Measurements from ENCODE around the gene GINS3.

The GINS3 gene

DNA sequence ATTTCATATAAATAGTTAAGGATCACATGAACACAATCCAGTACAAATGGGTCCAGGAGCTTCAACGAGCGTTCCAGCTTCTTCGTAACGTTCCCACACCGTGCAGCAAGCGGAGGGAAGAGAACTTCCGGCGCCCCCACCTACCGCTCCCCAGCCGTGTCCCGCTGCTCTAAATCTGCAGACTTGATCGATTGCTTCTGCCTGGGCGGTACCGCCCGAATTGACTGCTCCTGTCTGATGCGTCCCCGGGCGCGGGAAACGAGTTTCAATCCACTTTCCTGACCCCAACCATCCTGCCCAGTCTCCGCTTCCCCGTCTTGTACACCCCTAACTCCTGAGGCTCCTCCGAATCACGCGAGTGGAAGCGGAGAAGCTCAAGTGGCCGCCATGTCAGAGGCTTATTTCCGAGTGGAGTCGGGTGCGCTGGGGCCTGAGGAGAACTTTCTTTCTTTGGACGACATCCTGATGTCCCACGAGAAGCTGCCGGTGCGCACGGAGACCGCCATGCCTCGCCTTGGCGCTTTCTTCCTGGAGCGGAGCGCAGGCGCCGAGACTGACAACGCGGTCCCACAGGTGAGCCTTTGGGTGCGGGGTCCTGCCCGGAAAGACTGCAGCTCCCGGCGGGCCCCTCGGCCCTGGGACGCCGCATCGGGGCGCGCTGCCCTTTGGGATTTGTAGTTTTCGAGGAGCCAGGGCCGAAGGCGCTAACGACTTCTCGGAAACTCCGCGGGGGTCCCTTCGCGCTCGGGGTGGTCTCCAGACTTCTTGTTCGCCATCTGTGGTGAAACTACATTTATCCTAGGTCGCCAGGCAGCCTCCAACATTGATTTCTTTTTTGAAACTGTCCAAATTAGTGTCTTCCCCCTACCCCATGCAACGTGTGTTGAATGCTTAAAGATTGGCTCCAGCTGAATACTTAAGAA is at the start of gene GINS3:
Gene GINS3 (plus strand): TSS at position 257 of the 923 bp plus-strand sequence. CDS start 131 bp downstream, at position 388.
- DNase-seq: peak; percentile 95

DNA sequence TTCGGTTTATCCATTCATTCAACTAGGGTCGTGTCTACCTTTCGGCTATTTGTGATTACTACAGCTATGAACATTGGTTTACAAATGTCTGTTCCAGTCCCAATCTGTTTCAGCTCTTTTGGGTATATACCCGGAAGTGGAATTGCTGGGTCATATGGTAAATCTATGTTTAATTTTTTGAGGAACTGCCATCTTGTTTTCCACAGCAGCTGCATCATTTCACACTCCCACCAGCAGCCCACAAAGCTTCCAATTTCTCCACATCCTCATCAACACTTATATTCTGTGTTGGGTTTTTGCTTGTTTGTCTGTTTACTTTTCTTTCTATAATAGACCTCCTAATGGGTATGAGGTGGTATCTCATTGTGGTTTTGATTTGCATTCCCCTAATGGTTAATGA is 48.7 kb upstream of the GINS3 start:
- no peak for DNase-seq

DNA sequence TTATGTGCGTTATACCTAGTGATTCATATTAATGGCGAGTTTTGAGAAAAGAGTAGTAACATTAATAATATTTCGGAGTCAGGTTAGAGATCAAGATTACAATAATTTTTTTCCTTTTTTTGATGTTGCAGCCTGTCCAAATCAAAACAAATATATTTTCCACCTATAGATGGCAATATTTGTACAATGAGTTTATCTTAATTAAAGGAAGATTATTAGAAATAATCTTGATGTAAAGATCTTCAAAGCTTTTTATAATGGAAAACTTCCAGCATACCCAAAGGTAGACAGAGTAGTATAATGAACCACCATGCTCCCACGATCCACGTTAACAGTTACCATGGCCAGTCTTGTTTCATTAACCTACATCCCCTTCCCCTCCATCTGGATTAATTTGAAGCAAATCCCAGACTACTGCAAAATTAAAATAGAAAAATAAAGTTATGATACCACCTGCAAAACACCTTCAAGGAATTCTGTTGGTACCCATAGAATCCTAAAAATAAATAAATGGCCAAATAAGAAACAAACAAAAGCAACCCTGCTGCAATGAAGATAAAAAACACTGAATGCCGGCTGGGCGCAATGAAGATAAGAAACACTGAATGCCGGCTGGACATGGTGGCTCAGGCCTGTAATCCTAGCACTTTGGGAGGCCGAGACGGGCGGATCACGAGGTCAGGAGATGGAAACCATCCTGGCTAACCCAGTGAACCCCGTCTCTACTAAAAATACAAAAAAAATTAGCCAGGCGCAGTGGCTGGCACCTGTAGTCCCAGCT is 46.5 kb upstream of the GINS3 start:
- peak; percentile 32 for DNase-seq

DNA sequence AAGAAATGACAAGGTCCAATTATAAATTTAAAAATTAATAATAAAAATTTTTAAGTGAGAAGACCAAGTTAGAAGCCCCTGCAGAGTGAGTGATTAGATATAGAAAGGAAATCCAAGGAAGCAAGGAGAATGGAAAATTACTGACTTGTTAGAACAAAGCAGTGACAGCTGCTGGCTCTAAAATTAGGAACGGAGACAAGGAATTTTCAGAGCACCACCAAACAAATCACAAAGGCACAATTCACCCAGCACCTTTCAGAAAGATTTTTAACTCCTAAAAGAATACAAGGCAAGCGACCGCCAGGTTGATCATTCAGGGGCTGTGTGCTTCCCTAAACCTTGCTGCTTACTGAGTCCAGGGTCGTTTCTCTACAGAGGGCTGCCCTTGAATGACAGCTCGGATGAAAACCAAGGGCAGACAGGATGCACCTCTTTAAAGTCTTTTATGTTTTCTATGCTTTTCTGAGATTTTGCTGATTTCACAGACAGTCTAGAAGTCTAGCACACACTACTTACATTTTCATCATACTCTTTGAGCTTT is 45.4 kb upstream of the GINS3 start:
- no peak for DNase-seq

DNA sequence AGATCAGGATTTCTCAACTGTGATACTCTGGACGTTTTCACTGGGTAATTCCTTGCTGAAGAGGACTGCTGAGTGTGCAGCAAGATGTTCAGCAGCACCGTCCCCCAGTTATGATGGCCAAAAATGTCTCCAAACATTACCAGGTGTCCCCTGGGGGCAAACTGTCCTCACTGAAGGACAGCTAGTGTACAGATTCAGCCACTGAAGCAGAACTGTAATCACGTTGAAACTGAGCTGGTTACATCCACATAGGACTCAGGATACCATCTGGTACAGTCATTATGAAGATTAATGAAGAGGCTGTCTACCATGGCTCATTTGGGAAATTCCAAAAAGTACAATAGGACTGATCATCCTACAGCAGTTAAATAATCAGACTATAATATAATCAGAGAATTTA is 43.3 kb upstream of the GINS3 start:
- DNase-seq: no peak

DNA sequence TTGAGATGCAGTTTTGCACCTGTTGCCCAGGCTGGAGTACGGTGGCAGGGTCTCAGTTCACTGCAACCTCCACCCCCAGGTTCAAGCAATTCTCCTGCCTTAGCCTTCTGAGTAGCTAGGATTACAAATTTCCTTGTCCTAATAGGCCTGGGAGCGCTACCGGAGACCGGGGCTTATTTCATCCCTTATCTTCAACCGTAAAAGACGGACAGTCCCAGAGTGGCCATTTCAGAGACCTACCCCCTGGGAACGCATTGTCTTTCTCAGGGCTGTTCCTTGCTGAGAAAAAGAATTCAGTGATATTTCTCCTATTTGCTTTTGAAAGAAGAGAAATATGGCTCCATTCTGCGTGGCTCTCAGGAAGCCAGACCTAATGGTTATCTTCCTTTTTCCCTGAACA is 39.6 kb upstream of the GINS3 start:
- DNase-seq: no peak

DNA sequence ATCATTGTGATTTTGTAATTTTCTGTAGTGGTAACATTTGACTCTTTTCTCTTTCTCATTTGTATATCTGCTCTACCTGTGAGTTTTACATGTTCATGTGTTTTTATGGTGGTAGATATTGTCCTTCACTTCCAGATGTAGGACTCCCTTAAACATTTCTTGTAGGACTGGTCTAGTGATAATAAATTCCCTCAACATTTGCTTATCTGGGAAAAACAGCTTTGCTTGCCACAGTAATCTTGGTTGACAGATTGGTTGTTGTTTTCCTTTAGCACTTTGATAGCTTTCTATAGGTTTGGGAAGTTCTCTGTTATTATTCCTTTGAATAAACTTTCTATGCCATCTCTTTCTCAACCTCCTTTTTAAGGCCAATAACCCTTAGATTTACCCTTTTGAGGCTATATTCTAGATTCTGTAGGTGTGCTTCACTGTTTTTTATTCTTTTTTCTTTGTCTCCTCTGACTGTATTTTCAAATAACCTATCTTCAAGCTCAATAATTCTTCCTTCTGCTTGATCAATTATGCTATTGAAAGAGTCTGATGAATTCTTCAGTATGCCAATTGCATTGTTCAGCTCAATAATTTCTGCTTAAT is 32.1 kb upstream of the GINS3 start:
- no peak for DNase-seq

DNA sequence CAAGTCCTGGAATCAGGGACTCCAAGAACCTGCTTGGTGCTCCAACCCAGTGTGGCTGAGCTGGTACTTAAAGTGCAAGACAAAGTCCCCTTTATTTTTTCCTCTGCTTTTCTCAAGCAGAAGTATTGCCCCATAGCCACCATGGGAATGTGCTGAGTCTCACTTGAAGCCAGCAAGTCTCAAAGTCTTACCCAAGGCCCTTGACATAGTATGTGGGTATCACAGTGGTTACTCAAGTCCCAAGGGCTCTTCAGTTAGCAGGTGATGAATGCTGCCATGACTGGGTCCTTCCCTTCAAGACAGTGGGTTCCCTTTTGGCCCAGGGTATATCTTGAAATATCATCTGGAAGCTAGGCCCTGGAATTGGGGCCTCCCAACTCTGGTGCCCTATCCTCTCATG is 30.5 kb upstream of the GINS3 start:
- DNase-seq: no peak

DNA sequence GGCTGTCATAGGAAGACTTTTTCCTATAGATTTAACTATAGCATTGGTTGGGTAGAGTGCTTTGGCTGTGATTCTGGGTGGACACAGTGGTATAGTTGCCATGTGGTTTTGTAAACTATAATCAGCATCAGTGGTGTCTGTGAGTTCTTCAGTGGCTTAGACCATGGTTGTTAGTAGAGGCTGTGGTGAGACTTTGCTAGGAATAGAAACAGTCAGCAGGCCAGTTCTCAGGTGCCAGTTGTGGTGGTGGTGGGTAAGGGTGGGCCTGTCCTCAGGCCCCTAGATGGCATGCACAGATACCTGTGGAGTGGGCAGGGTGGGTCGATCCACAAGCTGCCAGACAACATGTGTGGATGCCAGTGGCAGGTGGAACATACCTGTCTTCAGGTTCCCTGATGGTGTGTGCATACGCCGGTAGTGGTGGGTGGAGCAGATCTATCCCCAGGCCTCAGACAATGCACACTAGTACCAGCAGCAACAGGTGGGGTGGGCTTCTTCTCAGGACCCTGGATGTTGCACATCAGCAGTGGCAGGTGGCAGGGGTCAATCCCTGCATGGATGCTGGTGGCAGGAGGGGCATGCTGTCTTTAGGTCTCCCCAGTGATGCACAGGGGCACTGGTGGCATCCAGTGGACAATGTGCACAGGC is 28.4 kb upstream of the GINS3 start:
- DNase-seq: no peak

DNA sequence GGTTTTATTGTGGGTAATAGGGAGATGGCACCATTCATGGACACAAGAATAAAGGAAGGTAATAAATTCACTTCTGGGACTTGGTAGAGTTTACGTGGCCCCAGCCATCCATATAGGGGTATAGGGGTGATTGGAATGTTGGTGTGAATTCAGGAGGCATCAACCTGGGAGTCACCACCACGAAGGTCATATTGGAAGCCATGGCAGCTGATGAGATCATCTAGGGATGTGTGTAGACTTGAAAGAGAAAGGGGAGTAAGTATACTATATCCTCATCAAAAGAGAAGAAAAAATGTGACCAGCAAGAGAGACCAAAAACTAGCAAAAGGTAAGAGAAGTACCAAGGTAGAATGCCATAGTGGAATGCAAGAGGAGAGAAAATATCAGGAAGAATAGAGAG is 26.6 kb upstream of the GINS3 start:
- no peak for DNase-seq

DNA sequence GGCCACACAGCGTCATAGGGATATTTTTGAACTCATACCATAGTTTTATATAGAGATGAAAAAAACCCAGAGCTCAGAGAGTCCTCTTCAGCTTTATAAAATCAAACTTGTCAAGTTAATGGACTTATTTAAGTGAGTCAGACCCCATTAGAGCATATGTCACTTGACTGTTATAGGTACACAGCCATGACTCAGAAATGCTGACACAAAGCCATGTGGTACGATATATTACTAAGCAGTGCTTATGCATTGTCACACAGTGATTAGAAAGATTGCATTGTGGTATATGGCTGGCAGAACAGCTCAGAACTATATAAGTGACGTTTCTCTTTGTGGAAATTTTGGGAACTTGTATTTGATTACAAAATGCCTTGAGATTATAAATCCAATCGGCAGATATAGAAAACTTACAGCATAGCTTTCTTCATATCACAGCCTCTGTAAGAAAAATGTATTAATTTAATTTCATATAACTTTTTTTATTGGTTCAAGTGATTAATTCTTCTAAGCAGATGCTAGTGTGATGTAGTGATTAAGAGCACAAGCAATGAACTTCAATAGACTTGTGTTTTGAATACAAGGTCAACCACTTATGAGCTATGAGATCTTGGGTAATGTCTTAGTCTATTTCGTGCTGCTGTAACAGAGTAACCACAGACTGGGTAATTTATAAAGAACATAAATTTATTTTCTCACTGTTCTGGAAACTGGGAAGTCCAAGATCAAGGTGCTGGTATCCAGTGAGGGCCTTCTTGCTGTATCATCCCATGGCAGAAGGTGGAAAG is 25.8 kb upstream of the GINS3 start:
- peak; percentile 10 for DNase-seq

DNA sequence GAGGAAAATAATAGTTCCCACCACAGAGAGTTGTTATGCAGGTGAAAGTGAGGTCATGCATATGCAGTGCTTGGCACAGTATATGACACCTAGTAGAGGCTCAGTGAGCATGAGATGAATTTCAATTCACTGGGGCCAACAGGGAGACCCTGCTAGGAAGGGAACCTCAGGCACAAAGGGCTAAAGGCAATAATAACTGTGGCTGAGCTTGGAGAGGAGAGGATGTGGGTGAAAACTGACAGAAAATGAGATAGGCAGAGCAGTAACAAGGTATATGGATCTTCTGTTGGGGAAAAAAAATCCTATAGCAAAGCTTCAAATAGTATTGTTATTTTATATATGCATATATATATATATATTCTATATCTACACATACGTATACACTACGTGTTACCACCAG is 25.0 kb upstream of the GINS3 start:
- no peak for DNase-seq

DNA sequence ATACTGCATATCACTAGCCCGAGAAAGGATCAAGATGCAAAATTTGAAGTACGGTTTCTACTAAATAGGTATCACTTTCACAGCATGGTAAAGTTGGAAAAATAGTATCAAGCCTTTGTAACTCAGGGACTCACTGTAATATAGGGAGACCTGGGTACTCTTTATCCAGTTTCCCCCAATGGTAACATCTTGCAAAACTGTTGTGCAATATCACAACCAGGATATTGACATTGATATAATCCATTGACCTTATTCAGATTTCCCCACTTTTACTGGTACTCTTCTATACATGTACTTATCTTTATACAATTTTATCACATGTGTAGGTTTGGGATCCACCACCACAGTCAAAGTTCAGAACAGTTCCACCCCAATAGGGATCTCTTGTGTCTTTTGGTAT is 20.4 kb upstream of the GINS3 start:
- DNase-seq: no peak

DNA sequence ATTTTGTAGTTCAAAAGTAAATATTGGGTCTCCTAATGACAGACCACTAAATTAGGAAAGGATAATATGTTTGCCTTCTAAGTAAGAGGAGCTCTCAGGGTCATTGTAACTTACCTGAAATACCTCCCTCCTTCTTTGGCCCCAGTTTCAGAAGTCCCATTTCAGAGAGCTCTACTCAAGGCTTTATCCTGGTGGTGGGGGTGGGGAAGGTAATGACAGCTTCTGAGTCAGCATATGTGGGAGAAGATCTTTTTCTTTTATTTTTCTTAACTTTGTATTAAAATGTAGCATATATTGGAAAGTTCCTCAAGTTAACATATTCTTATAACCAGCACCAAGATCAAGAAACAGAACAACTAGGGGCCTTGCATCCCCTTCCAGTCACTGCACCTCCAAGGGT is 16.9 kb upstream of the GINS3 start:
- DNase-seq: no peak

DNA sequence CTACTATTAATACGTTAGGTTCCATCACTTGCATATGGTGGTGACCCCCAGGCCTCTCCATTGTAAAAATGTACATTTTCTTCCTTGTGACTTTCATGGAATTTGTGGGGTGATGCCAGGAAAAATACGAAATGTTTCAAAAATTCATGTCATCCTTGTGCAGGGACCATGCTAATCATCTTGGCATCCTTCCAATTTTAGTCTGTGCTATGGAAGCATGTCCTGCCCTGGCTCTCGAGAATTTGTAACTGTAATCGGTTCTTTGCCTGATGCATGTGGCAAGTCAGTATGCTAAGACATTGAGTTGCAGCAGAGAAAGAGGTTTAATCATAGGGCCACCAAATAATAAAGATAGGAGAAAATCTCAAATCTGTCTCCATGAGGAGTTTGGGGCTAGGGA is 14.3 kb upstream of the GINS3 start:
- no peak for DNase-seq

DNA sequence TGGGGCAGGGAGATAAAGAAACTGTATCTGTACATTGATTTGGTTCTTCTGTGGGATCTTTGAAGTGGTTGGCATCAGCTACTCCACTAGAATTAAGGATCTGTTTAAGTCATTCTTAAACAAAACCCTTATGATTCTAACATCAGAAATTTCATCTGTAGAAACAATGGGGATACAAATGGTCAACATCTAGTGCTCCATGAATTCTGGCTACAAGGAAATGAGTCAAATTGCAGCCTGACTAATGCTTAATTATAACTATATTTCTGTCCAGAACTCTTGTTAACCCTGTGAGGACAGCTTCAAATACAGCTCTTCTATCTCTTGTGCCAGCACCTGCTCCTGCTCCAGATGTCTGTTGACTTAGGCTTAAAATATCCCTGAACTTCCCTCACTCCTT is 13.9 kb upstream of the GINS3 start:
- DNase-seq: no peak

DNA sequence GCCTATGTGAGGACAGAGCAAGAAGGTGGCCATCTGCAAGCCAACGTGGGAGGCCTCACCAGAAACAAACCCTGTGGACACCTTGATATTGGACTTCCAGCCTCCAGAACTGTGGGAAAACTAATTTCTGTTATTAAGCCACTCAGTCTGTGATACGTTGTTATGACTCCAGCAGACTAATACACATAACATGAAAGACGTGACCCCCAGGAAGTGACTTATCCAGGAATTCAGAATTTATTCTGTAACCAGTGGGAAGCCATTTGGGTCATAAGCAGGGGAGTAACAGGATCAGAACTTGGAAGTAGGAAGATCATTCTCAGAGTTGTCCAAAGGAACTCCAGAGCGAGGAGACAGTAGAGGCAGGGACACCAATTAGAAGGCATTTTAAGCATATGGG is 12.5 kb upstream of the GINS3 start:
- DNase-seq: no peak

DNA sequence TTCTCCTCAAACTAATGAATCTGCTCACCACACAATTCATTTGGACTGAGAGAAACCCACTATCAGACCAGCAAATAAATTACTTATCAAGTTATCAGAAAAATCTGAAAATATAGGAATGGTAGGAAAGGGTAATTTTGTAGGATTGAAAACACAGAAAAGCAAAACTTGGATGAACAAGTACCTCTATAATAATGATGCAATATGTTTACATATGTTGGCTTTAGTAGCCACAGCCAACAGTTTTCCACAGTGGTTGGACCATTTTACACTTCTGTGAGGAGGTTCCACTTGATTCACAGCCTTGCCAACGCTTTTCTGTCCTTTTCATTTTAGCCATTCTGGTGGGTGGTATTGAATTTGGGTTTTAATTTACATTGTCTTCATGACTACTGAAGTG is 10.6 kb upstream of the GINS3 start:
- no peak for DNase-seq

DNA sequence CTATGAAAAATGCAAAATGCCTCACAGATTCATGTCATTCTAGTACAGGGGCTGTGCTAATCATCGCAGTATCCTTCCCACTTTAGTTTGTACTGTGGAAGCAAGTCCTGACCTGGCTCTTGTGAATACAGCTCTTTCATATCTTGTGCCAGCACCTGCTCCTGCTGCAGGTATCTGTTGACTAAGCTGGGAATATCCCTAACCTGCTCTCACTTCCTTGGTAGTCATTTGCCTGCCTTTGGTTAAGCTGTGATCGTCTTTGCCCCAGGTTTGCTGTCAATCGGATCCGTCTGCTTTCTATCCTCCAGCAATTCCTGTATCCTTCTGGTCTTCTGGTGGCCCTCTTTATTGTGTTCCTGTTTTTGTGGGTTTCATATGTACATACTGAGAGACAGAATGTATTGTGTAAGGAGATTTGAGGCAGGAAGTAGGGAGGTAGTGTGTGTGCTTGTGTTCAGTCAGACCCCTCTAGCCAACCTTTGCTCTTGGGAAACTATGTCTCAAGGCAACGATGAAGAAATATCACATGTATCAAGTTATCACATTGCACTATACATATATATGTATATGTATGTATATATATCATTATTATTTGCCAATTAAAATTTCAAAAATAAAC is 7.7 kb upstream of the GINS3 start:
- peak; percentile 66 for DNase-seq

DNA sequence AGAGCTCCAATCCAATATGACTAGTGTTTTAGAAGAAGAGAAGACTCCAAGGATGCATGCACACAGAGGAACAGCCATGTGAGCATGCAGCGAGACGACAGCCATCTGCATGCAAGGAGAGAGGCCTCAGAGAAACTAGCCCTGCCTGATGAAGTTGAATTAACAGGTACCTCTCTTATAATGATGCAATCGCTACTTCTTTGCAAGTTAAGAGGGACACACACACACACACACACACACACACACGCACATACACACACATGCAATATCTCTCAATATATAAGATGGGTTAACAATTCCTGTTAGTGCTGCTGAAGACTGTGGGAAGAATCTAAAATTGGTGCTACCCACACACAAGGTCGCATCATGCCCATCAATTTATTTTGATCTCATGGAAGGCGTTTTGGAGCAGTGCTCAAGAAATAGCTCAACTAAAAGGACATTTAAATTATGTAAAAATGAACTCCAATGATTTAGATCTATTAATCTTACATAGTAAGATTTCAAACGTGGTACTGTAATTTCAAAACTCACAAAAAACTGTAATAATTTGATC is 7.0 kb upstream of the GINS3 start:
- DNase-seq: no peak

DNA sequence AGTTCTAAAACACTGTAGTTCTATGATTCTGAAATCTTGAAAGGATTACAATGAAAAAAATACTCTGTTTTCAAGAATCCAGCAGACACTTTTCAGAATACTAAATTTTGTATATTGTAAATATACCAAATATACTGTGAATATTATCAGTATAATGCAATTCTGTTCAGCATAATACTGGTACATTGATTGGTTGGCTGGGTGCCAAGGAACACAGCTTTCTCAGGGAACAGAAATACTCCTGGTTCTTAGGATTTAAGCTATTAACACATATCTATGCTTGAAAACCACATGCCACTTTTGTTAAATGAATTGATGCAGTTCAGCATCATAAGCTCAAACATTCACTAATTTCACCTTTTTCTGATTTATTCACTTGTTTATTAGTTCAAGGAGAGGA is 2.5 kb upstream of the GINS3 start:
- no peak for DNase-seq
